K562 (cell line): ENCODE measurements around the gene RERE. TPM values are rescaled to one million over a fixed set of nuclear protein-coding genes. Genes with fewer than 3 reads are reported as not detected.

Experiments used
- ATAC-seq: fragments of 200-7000 bp; cut with Tn5 transposase; 3 replicates; pipeline ENCODE4 v1.9.1; 2020; ENCODE audit warnings: moderate library complexity
- BruUV-seq: library from RNA; stranded (reverse); fragments of 400-500 nt; replicated peaks from 2 replicates; lab custom pipeline; 2021; lab: Mats Ljungman, UMichigan
- CTCF ChIA-PET: fragments of 300-600 bp; formaldehyde crosslinking; extraction: SDS; loops from one replicate; lab custom pipeline; 2021; ENCODE audit warnings: low intra/inter-chr PET ratio; lab: Yijun Ruan, JAX
- POLR2A ChIA-PET: fragments of 300-600, 350-650 bp; sonication (Branson Sonifier 250); formaldehyde crosslinking; extraction: SDS; loops from one replicate; lab custom pipeline; 2021; ENCODE audit warnings: antibody characterized with exemption, inconsistent platforms; lab: Yijun Ruan, JAX
- DNase-seq, 4 experiments: peaks; one replicate each; pipeline versions ENCODE4 v3.0.0 to v3.0.0-alpha.2; 2011 to 2018; ENCODE audit warnings: low spot score in 3 of 4, mixed read lengths in 3 of 4; ENCODE audit errors: extremely low read depth in 1 of 4
- FAIRE-seq: peaks from 2 replicates; lab custom pipeline; 2011; peaks lifted over from hg19 to GRCh38; lab: Jason Lieb, UNC
- H2AFZ ChIP-seq: 2 replicates; pipeline ENCODE4 v1.6.0; 2011; ENCODE audit warnings: low read depth, low read length, control low read depth, inconsistent platforms
- H3K27ac ChIP-seq: fragments of 200-600 bp; 3 replicates; pipeline ENCODE4 v1.8.0; 2011; ENCODE audit warnings: low read depth, mild to moderate bottlenecking, control low read depth, inconsistent platforms, low read length, moderate library complexity, mixed read lengths; ENCODE audit errors: extremely low read depth
- H3K27me3 ChIP-seq, 2 experiments: fragments of 300-600 bp in 1 of 2; 2 replicates in 1 of 2; 3 replicates in 1 of 2; pipeline versions ENCODE4 v1.6.0 to v1.8.0; 2011; ENCODE audit warnings: inconsistent platforms in 2 of 2, low read length in 2 of 2, mild to moderate bottlenecking in 1 of 2, mixed read lengths in 1 of 2, moderate library complexity in 1 of 2; ENCODE audit not compliant: control insufficient read depth in 2 of 2, insufficient read depth in 2 of 2
- H3K36me3 ChIP-seq: fragments of 300-600 bp; 3 replicates; pipeline ENCODE4 v1.8.0; 2011; ENCODE audit warnings: mild to moderate bottlenecking, low read length, inconsistent platforms; ENCODE audit not compliant: control insufficient read depth, insufficient read depth
- H3K4me1 ChIP-seq, 2 experiments: fragments of 200-600 bp in 1 of 2; replicated peaks in 1 of 2; 2 replicates in 1 of 2; 3 replicates in 1 of 2; pipeline versions ENCODE4 v1.5.1 to v1.8.0; 2011; ENCODE audit warnings: inconsistent platforms in 2 of 2, low read length in 2 of 2, mild to moderate bottlenecking in 1 of 2, mixed read lengths in 1 of 2, moderate library complexity in 1 of 2; ENCODE audit not compliant: control insufficient read depth in 2 of 2, insufficient read depth in 2 of 2
- H3K4me2 ChIP-seq: 2 replicates; pipeline ENCODE4 v1.6.1; 2011; ENCODE audit warnings: low read length, control low read depth, inconsistent platforms, mixed read lengths; ENCODE audit not compliant: insufficient read depth
- H3K4me3 ChIP-seq: fragments of 200-600 bp; sonication (generic), shearing (Covaris generic); 2 replicates; pipeline ENCODE4 v1.5.1; 2016; ENCODE audit warnings: control low read depth, inconsistent platforms
- H3K79me2 ChIP-seq: fragments of 200-600 bp; 3 replicates; pipeline ENCODE4 v1.8.0; 2011; ENCODE audit warnings: low read length, inconsistent platforms; ENCODE audit not compliant: control insufficient read depth, insufficient read depth
- H3K9ac ChIP-seq, 2 experiments: 2 replicates each; pipeline versions ENCODE4 v1.6.0 to v1.6.1; 2011; ENCODE audit warnings: low read depth in 2 of 2, low read length in 2 of 2, control low read depth in 1 of 2, inconsistent platforms in 1 of 2, mild to moderate bottlenecking in 1 of 2, mixed read lengths in 1 of 2; ENCODE audit not compliant: insufficient read depth in 1 of 2
- H3K9me1 ChIP-seq: one replicate; pipeline ENCODE4 v1.6.0; 2011; ENCODE audit warnings: inconsistent platforms, mild to moderate bottlenecking, low read length, moderate library complexity; ENCODE audit not compliant: control insufficient read depth, insufficient read depth
- H3K9me3 ChIP-seq: replicated peaks from 2 replicates; pipeline ENCODE4 v1.5.1; 2011; ENCODE audit warnings: low read depth, low read length, inconsistent platforms; ENCODE audit not compliant: control insufficient read depth, insufficient read depth
- H4K20me1 ChIP-seq: replicated peaks from 2 replicates; pipeline ENCODE4 v1.6.1; 2011; ENCODE audit warnings: low read length, inconsistent platforms, mixed read lengths; ENCODE audit not compliant: control insufficient read depth, insufficient read depth
- BRF1 ChIP-seq: IDR thresholded peaks from 3 replicates; pipeline ENCODE4 v1.6.1; 2011; ENCODE audit warnings: borderline replicate concordance, mild to moderate bottlenecking; ENCODE audit not compliant: insufficient read length; ENCODE audit errors: extremely low read depth
- FOXA1 ChIP-seq: fragments of 450-650 bp; IDR thresholded peaks from 2 replicates; pipeline ENCODE4 v1.6.1; 2016; ENCODE audit warnings: mild to moderate bottlenecking, borderline replicate concordance
- MCM5 ChIP-seq: fragments of 450-650 bp; IDR thresholded peaks from 2 replicates; pipeline ENCODE4 v1.6.1; 2016; ENCODE audit warnings: low read depth
- RFX7 ChIP-seq: fragments of 250-450 bp; sonication (Bioruptor Pico); IDR thresholded peaks from 2 replicates; pipeline ENCODE4 v1.5.1; 2021; ENCODE audit warnings: mild to moderate bottlenecking
- ZNF644 ChIP-seq: fragments of 200-800 bp; sonication (Bioruptor generic); IDR thresholded peaks from 2 replicates; pipeline ENCODE4 v1.6.1; 2016; ENCODE audit warnings: low read depth, missing genetic modification characterization, missing compliant biosample characterization
- ZNF717 ChIP-seq: fragments of 250-450 bp; sonication (Bioruptor Pico); IDR thresholded peaks from 2 replicates; pipeline ENCODE4 v1.5.0; 2021
- WGBS: fragments of 100-300 bp; shearing (Covaris generic); methylation state at CpG from one replicate; pipeline ENCODE4 v1.1.6; 2016; ENCODE audit warnings: low coverage, mixed read lengths; ENCODE audit not compliant: insufficient coverage; ENCODE audit errors: missing lambda C conversion rate; 5-methylcytosine and 5-hydroxymethylcytosine counted together
- in situ Hi-C: fragments of 300-500 bp; cut with MboI; formaldehyde crosslinking; loops from 4 replicates; pipeline ENCODE4 v1.15.0; 2018; ENCODE audit warnings: inconsistent platforms, mixed read lengths
- intact Hi-C: fragments of 100-400 bp; cut with micrococcal nuclease; formaldehyde crosslinking; loops from 2 replicates; pipeline ENCODE4 v1.14.2; 2022
- polyA plus RNA-seq, 8 experiments: library from polyadenylated mRNA; depleted of rRNA in 4 of 8; stranded (reverse) in 5 of 8; unstranded in 3 of 8; fragments of >200 nt; fragmentation: Nextera tagmentation in 2 of 8; fragmentation: Illumina TruSeq in 1 of 8; extraction: Ambion mirVana in 2 of 8; extraction: Trizol in 1 of 8; gene quantifications; 2 replicates each; pipeline versions ENCODE4 v1.2.1 to v1.2.3, GENCODE V29; 2011 to 2014; ENCODE audit warnings: inconsistent platforms in 1 of 8, missing spikeins in 1 of 8
- total RNA-seq, 7 experiments: library from RNA; depleted of rRNA in 6 of 7; stranded (reverse); fragments of >200 nt in 6 of 7; fragmentation: Illumina TruSeq in 2 of 7; extraction: Trizol in 2 of 7; gene quantifications; 2 replicates each; pipeline versions ENCODE4 v1.2.1 to v1.2.3, GENCODE V29; 2011 to 2021; ENCODE audit warnings: low replicate concordance in 1 of 7

The RERE gene
- total and polyA plus RNA-seq, 9 of the 15 experiments (the other 6 are each of a cell fraction or from before 2014, with no cell fraction given), result 3.0 to 51.5 (median 13.4) TPM

DNA sequence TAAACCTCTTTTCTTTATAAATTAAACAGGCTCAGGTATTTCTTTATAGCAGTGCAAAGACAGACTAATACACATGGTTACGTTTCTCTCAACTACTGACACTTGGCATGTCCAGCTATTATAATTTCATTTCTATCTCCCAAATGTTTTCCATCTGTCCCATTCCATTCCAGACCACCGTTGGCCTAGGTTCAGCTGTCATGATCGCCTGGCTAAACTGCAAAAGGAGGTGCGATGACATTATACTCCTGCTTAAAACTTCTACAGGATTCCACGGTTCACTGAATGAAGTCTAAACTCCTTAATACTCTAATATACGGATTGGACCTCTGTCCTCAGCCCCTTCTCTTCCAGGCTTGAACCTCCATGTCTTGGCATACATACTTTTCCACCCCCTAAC lies 72.1 kb downstream of the RERE start (continued):
- TF ChIP-seq RFX7 (CRISPR knock-in tag), result no peak
- TF ChIP-seq MCM5, result no peak
- no peak for TF ChIP-seq FOXA1
- TF ChIP-seq ZNF717 (CRISPR knock-in tag), result no peak

DNA sequence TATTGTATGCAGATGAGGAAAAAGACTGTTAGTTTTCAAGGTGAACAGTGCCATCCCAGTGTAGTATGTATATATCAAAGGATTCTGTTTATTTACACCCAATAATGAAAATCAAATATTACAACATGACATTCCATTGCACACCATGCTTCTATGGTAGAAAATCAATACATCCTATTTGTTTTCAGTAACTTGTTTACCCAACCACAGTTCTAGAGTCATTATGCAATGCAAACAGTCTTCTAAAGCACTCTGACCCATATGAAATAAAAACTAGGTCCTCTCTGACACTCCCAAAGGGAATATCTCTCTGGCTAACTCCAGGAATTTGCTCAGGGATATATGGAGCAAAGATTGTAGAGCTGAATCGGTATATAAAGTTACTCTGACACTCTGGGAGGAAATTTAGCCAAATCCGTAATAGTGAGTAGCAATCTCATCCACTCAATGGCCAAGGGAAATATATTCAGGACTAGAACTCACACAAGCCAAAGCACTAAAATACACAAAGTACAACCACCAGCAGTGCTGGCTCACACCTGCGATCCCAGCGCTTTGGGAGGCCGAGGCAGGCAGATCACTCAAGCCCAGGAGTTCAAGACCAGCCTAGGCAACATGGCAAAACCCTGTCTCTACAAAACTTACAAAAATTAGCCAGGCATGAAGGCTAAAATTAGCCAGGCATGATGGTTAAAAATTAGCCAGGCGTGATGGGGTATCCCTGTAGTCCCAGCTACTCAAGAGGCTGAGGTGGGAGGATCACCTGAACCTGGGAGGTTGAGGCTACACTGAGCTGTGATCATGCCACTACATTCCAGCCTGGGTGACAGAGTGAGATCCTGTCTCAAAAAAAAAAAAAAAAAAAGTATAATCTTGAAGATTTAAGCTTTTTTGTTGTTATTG lies 75.2 kb downstream of the RERE start:
- H3K36me3 ChIP-seq, result peaks cover 5% of the 10 kb centered on the region; the same call in 2 of the 3 replicates
- peaks cover 24% of the 10 kb centered on the region for H3K79me2 ChIP-seq
- TF ChIP-seq BRF1, result no peak
- no peak for TF ChIP-seq ZNF644 (tag)
- intact Hi-C loops, result no loop called here
- no peak overlapping the region for H3K9ac ChIP-seq
- FAIRE-seq (no peak), ATAC-seq (no peak), DNase-seq (no peak)
- H2AFZ ChIP-seq, result no peak overlapping the region
- peaks cover 5% of the 10 kb centered on the region; the same call in 1 of the 2 replicates for H3K9me3 ChIP-seq
- no peak overlapping the region for H3K4me2 ChIP-seq
- CTCF ChIA-PET, result no interaction called here
- H3K4me3 ChIP-seq, result no peak overlapping the region
- no peaks in the 10 kb centered on the region for H4K20me1 ChIP-seq
- BruUV-seq, result no TSS peak
- no peaks in the 10 kb centered on the region for H3K27me3 ChIP-seq
- no peak overlapping the region for H3K27ac ChIP-seq
- in situ Hi-C loops, result no loop called here
- H3K9me1 ChIP-seq, result peaks cover 3% of the 10 kb centered on the region
- WGBS, result 83% methylated on average over 6 of the region's 6 CpGs
- POLR2A ChIA-PET, result no interaction called here
- H3K4me1 ChIP-seq, result peaks cover 0 to 6% of the 10 kb centered on the region in 2 experiments; a peak in 2 of 5 replicates
